GM12878 (cell line): ENCODE data around the gene GRHL1. TPM values are rescaled to one million over a fixed set of nuclear protein-coding genes. Genes with fewer than 3 reads are reported as not detected.

Source experiments
- ATAC-seq: fragments of 200-7000 bp; cut with Tn5 transposase; 3 replicates; pipeline ENCODE4 v1.9.1; 2020; ENCODE audit warnings: mild to moderate bottlenecking, moderate library complexity
- BruUV-seq: library from RNA; stranded (reverse); fragments of 400-500 nt; replicated peaks from 2 replicates; lab custom pipeline; 2021; lab: Mats Ljungman, UMichigan
- CTCF ChIA-PET: fragments of 300-600 bp; sonication (Branson Sonifier 250); formaldehyde crosslinking; extraction: SDS; loops from one replicate; lab custom pipeline; 2021; ENCODE audit warnings: inconsistent platforms; lab: Yijun Ruan, JAX
- POLR2A ChIA-PET: fragments of 350-600 bp; formaldehyde crosslinking; extraction: SDS; loops from one replicate; lab custom pipeline; 2021; ENCODE audit warnings: inconsistent platforms; lab: Charles Lee
- RAD21 ChIA-PET: fragments of 300-600 bp; sonication (Branson Sonifier 250); formaldehyde crosslinking; loops from one replicate; lab custom pipeline; 2023; ENCODE audit warnings: antibody characterized with exemption; ENCODE audit not compliant: unreplicated experiment; lab: Charles Lee
- SMC1A ChIA-PET: fragments of 300-600 bp; sonication (Branson Sonifier 250); formaldehyde crosslinking; loops from one replicate; lab custom pipeline; 2023; ENCODE audit not compliant: unreplicated experiment, uncharacterized antibody; lab: Charles Lee
- DNase-seq: peaks from one replicate; pipeline ENCODE4 v3.0.0-alpha.2; 2011; ENCODE audit warnings: low read depth, low spot score
- FAIRE-seq: peaks from 3 replicates; lab custom pipeline; 2011; peaks lifted over from hg19 to GRCh38; lab: Jason Lieb, UNC
- H2AFZ ChIP-seq: 2 replicates; pipeline ENCODE4 v1.6.0; 2011; ENCODE audit warnings: low read depth, low read length, control low read depth; ENCODE audit not compliant: control insufficient read depth
- H3K27ac ChIP-seq: 2 replicates; pipeline ENCODE4 v1.5.1; 2011; ENCODE audit warnings: control low read depth; ENCODE audit not compliant: control insufficient read depth, insufficient read depth
- H3K27me3 ChIP-seq, 2 experiments: replicated peaks in 1 of 2; 2 replicates each; pipeline versions ENCODE4 v1.6.0 to v1.6.1; 2011; ENCODE audit warnings: low read length in 1 of 2; ENCODE audit not compliant: control insufficient read depth in 2 of 2, insufficient read depth in 2 of 2
- H3K36me3 ChIP-seq, 2 experiments: 2 replicates each; pipeline ENCODE4 v1.5.1; 2011; ENCODE audit warnings: low read length in 1 of 2; ENCODE audit not compliant: control insufficient read depth in 2 of 2, insufficient read depth in 2 of 2
- H3K4me1 ChIP-seq: 2 replicates; pipeline ENCODE4 v1.6.1; 2011; ENCODE audit warnings: mild to moderate bottlenecking, low read length, moderate library complexity, mixed read lengths; ENCODE audit not compliant: control insufficient read depth, insufficient read depth
- H3K4me2 ChIP-seq: 2 replicates; pipeline ENCODE4 v1.6.0; 2011; ENCODE audit warnings: control low read depth; ENCODE audit not compliant: control insufficient read depth, insufficient read depth
- H3K4me3 ChIP-seq: fragments of 200-600 bp; sonication (generic); 2 replicates; pipeline ENCODE4 v1.5.1; 2016
- H3K79me2 ChIP-seq: 2 replicates; pipeline ENCODE4 v1.6.0; 2011; ENCODE audit warnings: low read length; ENCODE audit not compliant: control insufficient read depth, insufficient read depth
- H3K9ac ChIP-seq: 2 replicates; pipeline ENCODE4 v1.8.0; 2011; ENCODE audit warnings: low read length, control low read depth, mixed read lengths; ENCODE audit not compliant: control insufficient read depth, insufficient read depth
- H3K9me3 ChIP-seq: replicated peaks from 3 replicates; pipeline ENCODE4 v1.5.1; 2011; ENCODE audit warnings: mild to moderate bottlenecking, low read length; ENCODE audit not compliant: control insufficient read depth, insufficient read depth
- H4K20me1 ChIP-seq: 2 replicates; pipeline ENCODE4 v1.6.0; 2011; ENCODE audit not compliant: control insufficient read depth, insufficient read depth
- ATF3 ChIP-seq: IDR thresholded peaks from 2 replicates; pipeline ENCODE4 v1.6.1; 2011; ENCODE audit warnings: low read depth, mild to moderate bottlenecking, low read length, moderate library complexity, borderline replicate concordance; ENCODE audit errors: extremely low read depth
- BRCA1 ChIP-seq: IDR thresholded peaks from 2 replicates; pipeline ENCODE4 v1.6.1; 2011; ENCODE audit warnings: low read depth, low read length, improper control_type of control experiment
- MXI1 ChIP-seq: fragments of 150-350 bp; IDR thresholded peaks from 2 replicates; pipeline ENCODE4 v1.6.1; 2011; ENCODE audit warnings: low read depth, mild to moderate bottlenecking, inconsistent platforms, low read length, improper control_type of control experiment
- PKNOX1 ChIP-seq: fragments of 450-650 bp; IDR thresholded peaks from 2 replicates; pipeline ENCODE4 v1.6.1; 2016; ENCODE audit warnings: mild to moderate bottlenecking
- PML ChIP-seq: IDR thresholded peaks from 2 replicates; pipeline ENCODE4 v1.6.1; 2012; ENCODE audit warnings: low read length, inconsistent platforms
- STAT3 ChIP-seq: IDR thresholded peaks from 2 replicates; pipeline ENCODE4 v1.6.1; 2011; ENCODE audit warnings: low read depth, low read length, improper control_type of control experiment
- YY1 ChIP-seq: IDR thresholded peaks from 2 replicates; pipeline ENCODE4 v1.6.1; 2011; ENCODE audit warnings: low read depth, mild to moderate bottlenecking, low read length
- ZBTB11 ChIP-seq: fragments of 450-650 bp; formaldehyde crosslinking; IDR thresholded peaks from 2 replicates; pipeline ENCODE4 v1.5.0; 2022; ENCODE audit warnings: mild to moderate bottlenecking, missing genetic modification characterization
- ZSCAN29 ChIP-seq: fragments of 450-650 bp; IDR thresholded peaks from 2 replicates; pipeline ENCODE4 v1.6.1; 2017; ENCODE audit warnings: mild to moderate bottlenecking, moderate library complexity
- WGBS: methylation state at CpG from one replicate; pipeline ENCODE4 v1.1.6; 2016; ENCODE audit warnings: low lambda C conversion rate; ENCODE audit not compliant: insufficient replicate concordance, insufficient coverage; ENCODE audit errors: missing lambda C conversion rate; 5-methylcytosine and 5-hydroxymethylcytosine counted together
- in situ Hi-C: fragments of 300-500 bp; cut with MboI; formaldehyde crosslinking; loops from 9 replicates; pipeline ENCODE4 v1.14.3; 2018; ENCODE audit warnings: mixed read lengths
- intact Hi-C: fragments of 100-400 bp; cut with micrococcal nuclease; formaldehyde crosslinking; loops from one replicate; pipeline ENCODE4 v1.14.2; 2022; ENCODE audit not compliant: unreplicated experiment
- polyA plus RNA-seq, 11 experiments: library from polyadenylated mRNA; depleted of rRNA in 4 of 11; unstranded in 6 of 11; stranded (reverse) in 5 of 11; fragments of >200 nt; fragmentation: Nextera tagmentation in 4 of 11; fragmentation: Illumina TruSeq in 1 of 11; extraction: Ambion mirVana in 4 of 11; extraction: Trizol in 1 of 11; gene quantifications; 1 replicate in 1 of 11; 2 replicates in 10 of 11; pipeline versions ENCODE4 v1.2.1 to v1.2.3, GENCODE V29; 2011 to 2016; ENCODE audit warnings: inconsistent platforms in 2 of 11, missing spikeins in 2 of 11, low read depth in 1 of 11
- total RNA-seq, 4 experiments: library from RNA; depleted of rRNA in 3 of 4; stranded (reverse); fragments of >200 nt in 3 of 4; fragmentation: Illumina TruSeq in 1 of 4; extraction: Trizol in 1 of 4; gene quantifications; 2 replicates each; pipeline versions ENCODE4 v1.2.1 to v1.2.3, GENCODE V29; 2013 to 2021

Gene GRHL1
- total and polyA plus RNA-seq, 10 of the 15 experiments (the other 5 are each of a cell fraction or from before 2014, with no cell fraction given): 0.09 to 0.81 (median 0.28) TPM; not detected in 1

DNA sequence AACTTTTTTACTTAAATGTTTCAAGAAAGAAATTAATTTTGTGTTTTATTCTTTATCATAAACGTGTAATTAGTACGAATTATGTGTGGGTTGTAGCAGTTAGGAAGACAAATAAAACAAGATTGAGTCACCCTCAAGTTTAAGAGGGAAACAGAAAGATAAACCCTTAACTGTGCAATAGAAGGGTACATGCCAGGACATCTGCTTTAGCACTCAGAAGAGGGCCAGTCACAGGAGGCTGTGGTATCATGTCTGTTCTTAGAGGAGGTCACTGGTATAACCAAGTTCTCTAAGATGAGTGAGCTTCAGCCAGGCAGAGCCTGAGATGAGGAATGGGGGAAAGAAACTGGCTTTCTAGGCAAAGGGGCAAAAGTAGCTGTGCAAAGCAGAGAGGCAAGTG is 42.4 kb upstream of the GRHL1 start:
- in situ Hi-C loops (no loop called here), intact Hi-C loops (no loop called here)
- CTCF ChIA-PET: interaction anchor here (0.5 to 3.0 kb wide), 3 partner anchors 95 to 776 kb away, joined by 3 to 20 read pairs (median 3); no protein-coding TSS in a partner anchor

More for the DNA sequence above, 42.4 kb upstream of the GRHL1 start:
- no peak overlapping the region for H3K4me2 ChIP-seq
- no TSS peak for BruUV-seq
- H3K79me2 ChIP-seq: no peaks in the 10 kb centered on the region
- peaks cover 2% of the 10 kb centered on the region for H3K4me1 ChIP-seq
- no peaks in the 10 kb centered on the region for H3K9me3 ChIP-seq
- peaks cover 2 to 3% of the 10 kb centered on the region in 2 experiments; a peak in 2 of 4 replicates for H3K36me3 ChIP-seq
- no peak overlapping the region for H2AFZ ChIP-seq
- no peak overlapping the region for H3K9ac ChIP-seq
- H3K27me3 ChIP-seq: no peaks in the 10 kb centered on the region
- POLR2A ChIA-PET: interaction anchor here (0.5 kb wide), 1 partner anchor 29 kb away, joined by 4 read pairs; no protein-coding TSS in a partner anchor
- H3K27ac ChIP-seq: no peak overlapping the region
- H4K20me1 ChIP-seq: no peaks in the 10 kb centered on the region
- SMC1A ChIA-PET: interaction anchor here (1.1 to 3.9 kb wide), 3 partner anchors 25 to 94 kb away, joined by 4 to 14 read pairs (median 5); partner anchors contain the start of gene TAF1B
- ATAC-seq: no peak
- no peak overlapping the region for H3K4me3 ChIP-seq
- peak; percentile 31 for FAIRE-seq
- DNase-seq: no peak
- RAD21 ChIA-PET: interaction anchor here (0.7 kb wide), 1 partner anchor 110 kb away, joined by 3 read pairs; no protein-coding TSS in a partner anchor
- TF ChIP-seq ZBTB11 (CRISPR knock-in tag) (no peak), PKNOX1 (no peak), ZSCAN29 (no peak), PML (no peak), ATF3 (no peak), YY1 (no peak), BRCA1 (no peak), STAT3 (no peak), MXI1 (no peak)
- WGBS: 93% methylated on average over 2 of the region's 2 CpGs
